HG03354 (cell line): ENCODE results near the gene P2RY6.

Source experiments
- ATAC-seq: cut with Tn5 transposase; IDR thresholded peaks from one replicate; pipeline ENCODE4 v1.9.1; 2021; ENCODE audit warnings: mild to moderate bottlenecking; ENCODE audit not compliant: unreplicated experiment, poor library complexity, severe bottlenecking

P2RY6 gene

DNA sequence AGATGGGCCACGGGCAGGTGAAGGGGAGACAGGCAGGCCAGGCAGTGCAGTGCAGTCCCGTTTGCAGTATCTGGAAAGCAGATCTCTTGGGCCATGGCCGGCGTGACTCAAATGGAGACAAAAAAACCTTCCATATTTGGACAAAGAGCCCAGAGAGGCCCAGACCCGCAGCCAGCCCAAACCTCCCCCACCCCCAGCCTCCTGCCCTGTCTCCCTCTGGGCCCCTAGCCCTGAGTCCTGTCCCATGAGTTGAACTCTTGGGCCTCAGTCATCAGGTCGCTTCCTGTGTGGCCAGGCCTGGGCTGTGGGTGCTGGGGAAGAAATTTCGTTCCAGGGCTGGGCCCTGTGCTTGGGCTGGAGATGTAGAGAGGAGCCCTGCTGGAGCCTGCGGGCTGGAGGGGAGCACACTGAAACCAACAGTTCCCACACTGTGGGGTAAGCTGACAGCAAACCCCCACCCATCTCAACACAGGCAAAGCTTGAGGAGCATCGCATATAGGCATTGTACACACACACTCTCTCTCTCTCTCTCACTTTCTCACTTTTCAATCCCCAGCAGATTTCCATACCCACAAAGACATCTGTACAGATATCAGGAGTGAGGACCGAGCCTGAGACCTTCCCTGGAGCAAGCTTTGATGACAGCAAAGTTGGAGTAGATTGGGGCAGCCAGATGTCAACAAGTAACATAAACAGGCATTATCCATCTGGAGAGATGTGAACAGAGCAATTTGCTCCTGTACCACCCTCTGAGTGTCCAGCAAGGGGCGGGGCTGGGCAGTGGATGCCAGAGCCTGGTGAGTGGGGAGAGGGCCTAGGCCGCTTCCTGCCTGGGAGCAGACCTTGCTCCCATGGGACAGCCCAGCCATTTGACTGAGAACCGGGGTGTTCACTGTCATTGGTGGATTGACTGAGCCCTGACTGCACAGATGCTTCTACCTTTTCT lies 53.2 kb downstream of the P2RY6 start:
- ATAC-seq, result peak; percentile 66

GRCh38 chr11:73326929-73327811 lies 55.0 kb downstream of the P2RY6 start:
- no peak for ATAC-seq

DNA sequence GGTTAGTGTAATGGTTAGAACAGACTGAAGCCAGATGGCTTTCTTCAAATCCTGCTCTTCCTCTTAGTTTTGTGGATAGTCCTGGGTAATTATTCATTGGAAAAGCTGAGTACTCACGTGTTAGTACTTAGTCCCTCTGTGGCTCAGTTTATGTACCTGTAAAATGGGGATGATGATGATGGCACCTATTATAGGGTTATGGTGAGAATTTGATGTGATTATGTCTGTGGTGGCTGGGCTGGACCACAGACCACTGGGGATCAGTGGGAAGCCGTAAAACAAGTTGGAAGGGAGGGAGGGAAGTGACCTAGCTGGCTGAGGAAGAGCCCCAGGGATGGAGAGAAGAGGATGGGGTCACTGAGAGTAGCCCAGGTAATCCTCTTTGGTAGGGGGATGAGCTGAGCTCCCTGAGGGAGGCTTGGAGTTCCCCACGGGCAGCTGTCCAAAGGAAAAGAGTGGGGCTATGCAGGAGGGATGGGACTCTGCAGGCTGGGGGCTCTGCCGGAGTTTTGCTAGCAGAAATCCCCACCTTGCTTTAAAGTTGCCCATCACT lies 55.8 kb downstream of the P2RY6 start:
- no peak for ATAC-seq

DNA sequence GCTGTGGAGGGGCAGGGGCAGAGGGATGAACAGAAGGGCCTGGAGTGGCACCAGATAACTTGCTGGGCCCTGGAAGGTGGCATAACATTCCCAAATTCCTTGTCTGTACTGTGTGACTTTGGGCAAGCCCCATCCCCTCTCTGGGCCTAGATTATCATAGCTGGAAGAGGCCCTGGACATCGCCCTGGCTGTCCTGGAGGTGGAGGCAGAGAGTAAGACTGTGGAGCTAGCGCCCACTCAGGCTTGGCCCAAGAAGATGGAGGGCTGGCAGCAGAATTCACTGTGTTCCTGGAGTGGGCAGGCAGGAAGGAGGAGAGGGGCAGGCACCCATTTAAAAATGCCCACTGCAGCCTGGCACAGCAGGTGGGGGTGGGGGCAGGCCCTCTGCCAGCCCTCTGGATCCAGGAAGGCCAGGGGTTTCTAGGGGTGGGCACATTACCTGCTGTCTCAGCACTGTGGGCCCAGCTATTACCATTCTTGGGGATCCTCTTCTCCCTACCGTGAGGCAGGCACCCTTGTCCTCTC lies 58.5 kb downstream of the P2RY6 start:
- ATAC-seq, result no peak

DNA sequence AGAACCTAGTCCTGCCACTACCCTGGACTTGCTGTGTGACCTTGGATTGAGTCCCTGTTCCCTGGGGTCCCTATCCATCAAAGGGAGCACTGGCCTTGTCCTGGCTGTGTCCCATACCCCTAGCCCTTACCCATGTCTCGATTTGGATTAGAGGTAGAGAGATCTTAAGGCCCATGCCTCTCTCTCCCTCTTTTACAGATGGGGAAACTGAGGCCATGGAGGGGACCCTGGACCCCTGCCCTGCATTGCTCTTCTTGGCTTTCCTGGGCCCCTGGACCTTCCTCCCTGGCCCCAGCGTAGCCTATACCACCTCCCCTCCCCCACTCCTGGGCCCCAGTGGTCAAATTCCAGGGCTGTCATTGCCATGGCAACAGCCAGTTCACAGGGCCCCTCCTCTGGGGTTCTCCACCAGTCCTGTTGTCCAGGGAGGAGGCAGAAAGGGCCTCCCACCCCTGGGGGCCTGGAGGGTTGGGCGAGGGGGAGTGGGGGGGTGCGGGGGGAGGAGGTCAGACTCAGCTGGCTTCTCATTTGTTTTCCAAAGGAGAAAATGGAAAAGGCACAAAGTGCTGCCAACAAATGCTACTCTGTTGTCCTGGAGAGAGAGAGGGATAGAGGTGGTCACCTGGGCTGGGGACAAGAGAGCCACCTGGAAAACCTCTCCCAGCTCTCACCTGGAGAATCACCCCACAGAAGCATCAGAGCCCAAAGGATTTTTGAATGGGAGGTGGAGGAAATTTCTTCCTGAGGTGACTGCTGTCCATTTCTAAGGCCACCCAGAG lies 59.2 kb downstream of the P2RY6 start:
- no peak for ATAC-seq

- no peak for ATAC-seq
These were observed 61.0 kb downstream of the P2RY6 start for GRCh38 chr11:73333173-73333572.

DNA sequence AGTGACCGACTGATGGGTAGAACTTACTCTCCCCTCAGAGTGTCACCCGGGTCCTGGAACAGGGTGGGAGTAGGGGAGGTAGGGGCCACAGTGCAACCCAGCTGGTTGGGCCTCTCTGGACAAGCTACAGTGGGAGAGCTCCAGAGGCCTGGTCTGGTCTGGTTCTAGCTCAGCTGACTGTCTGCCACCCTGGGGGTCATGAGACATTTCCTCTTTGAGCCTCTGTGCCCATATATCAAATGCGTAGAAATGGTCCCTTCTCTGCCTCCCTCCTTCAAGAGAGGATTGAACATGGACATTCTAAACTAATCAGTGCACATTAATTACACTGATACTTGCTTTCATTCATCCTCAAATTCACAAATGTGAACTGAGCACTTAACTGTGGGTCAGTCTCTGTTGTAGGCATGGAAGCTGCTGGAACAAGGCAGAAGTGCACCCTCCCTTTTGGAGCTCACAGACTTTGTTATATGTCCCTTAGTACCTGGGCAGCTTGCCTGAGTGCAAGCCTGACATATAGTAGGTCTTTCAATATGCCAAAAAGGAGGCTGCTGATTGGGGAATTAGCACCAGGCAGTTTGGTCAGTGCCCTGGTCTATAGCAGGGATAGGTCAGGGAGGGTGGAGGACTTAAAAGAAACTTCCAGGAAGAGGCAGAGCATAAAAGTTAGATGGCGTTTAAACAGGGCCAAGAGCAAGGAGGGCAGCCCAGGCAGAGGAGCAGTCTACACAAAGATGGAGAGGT lies 61.7 kb downstream of the P2RY6 start:
- ATAC-seq, result no peak

DNA sequence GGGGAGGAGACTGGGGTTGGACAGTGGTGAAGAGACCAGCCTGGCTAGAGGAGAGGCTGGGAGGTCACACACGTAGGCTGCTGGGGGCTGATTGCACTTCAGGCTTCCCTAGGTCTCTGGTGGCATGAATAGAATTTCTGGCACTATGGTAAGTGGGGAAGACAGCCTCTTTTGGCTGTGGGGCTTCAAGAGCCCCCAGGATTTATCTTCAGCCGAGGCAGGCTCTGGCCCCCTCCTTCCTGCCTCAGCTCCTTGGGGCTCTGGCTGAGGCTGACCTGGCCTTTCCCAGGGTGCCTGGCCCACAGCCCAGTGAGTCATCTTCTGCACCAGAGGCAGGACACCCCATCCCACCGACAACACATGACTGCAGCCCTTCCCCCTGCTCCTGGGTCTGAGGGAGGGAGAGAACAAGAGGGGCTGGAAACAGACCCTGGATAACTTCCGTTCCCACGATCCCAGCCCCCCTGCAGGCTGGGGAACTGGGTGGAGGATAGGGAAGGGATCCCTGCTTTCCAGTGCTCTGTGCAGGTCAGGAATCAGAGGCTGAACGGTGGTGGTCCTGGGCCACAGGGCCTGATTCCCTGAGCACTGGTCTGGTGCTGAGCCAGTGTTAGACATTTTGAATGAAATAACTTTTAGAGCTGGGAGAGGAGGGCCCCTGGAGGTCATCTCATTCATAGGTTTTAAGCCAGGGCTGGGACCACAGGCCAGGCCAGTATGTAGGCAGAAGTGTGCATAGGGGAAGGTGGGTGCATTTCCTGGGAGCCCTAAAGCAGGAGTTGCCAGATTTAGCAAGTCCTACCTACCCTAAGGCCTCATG lies 62.5 kb downstream of the P2RY6 start:
- ATAC-seq, result no peak

- no peak for ATAC-seq
These were observed 63.2 kb downstream of the P2RY6 start for GRCh38 chr11:73335204-73335923.

GRCh38 chr11:73337846-73338245 lies 65.7 kb downstream of the P2RY6 start:
- ATAC-seq, result no peak

DNA sequence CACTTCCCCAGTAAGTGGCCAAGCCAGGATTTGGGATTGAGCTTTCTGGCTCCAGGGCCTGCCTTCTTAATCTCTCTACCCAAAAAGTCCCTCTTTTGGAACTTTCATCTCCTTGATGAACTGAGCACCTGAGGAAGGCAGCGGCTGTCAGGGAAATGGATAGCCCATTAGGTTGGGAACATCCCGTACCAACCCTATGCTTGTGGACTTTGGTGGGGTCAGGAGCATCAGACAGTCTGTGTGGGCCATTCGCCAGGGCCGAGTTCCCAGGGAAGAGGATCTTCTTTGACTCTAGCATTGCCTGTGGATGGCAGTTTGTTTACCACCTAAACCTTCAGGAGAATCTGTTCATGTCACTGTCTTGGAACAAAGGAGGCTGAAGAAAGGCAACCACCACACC lies 66.1 kb downstream of the P2RY6 start:
- ATAC-seq, result no peak

DNA sequence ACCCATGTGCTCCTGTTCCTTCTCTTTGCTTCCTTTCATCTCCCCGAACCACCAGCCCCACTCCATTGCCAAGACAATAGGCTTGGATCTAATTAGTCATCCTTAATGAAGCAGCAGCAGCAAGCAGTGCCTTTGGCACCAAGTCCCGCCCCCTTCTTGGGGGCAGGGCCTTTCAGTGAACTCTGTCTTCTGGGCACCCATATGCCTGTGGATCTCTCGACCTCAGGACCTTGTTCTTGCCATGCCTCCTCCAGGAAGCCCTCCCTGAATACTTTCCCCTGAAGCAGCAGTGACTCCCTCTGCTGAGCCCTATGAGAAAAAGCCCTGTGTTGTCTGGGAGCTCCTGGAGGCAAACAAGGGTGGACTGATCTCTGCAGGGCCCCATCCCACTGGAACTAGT lies 68.0 kb downstream of the P2RY6 start:
- no peak for ATAC-seq

DNA sequence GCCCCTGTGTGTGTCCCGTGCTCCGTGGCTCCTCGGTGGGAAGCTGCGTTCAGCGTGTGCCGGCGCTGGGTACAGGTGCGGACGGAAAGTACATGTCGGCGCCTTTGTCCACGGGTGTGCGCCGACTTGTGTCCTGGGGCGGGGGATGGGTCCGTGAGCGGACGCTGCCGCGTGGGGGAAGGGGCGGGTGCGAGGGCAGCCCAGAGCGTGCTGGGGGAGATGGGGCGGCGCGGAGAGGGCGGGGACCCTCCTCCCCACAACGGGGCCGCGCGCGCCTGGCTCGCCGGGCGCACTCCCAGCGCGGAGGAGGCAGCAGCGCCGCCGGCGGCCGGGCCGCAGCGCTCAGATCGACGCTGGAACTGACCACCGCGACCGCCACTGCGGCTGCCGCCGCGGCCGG lies 70.5 kb downstream of the P2RY6 start:
- ATAC-seq, result no peak

- ATAC-seq, result no peak
These were observed 71.1 kb downstream of the P2RY6 start for GRCh38 chr11:73343076-73343873.

DNA sequence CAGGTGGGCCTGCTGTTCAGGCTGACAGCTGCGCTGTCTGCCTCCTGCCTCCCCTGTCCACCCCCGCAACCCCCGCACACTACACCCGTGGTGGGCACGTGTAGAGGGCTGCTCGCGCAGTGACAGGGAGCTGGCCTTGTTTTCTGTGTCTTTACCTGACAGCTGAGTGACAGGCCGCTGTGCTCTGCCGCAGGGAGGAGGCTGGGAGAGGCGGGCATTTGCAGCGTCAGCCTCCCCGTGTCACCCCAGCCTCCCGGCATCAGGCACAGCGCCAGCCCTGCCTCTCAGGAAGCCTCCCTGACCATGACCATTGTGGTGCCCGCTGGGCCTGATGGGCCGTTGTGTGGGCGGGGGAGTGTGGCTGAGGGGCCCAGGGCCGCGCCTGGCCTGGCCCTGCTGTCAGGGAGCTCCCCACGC lies 72.1 kb downstream of the P2RY6 start:
- ATAC-seq, result no peak

GRCh38 chr11:73345481-73346160 lies 73.5 kb downstream of the P2RY6 start:
- ATAC-seq, result no peak
